ENCODE measurements around the gene CSTA.

The CSTA gene

GRCh38 chr3:122366379-122366749 lies 41.3 kb downstream of the CSTA start:
- in situ Hi-C loops (cut with MboI; ENCODE audit: low sequenced_read_pairs) = no loop called here

- in situ Hi-C loops (cut with MboI; ENCODE audit: low sequenced_read_pairs) = no loop called here
Observed at GRCh38 chr3:122374034-122374433, 49.0 kb downstream of the CSTA start.

GRCh38 chr3:122377975-122378374 lies 52.9 kb downstream of the CSTA start:
- in situ Hi-C loops (cut with MboI; ENCODE audit: low sequenced_read_pairs) = loop anchor here (25.0 kb wide), 1 partner anchor 309 kb away; the partner anchor contains the start of gene PARP14

DNA sequence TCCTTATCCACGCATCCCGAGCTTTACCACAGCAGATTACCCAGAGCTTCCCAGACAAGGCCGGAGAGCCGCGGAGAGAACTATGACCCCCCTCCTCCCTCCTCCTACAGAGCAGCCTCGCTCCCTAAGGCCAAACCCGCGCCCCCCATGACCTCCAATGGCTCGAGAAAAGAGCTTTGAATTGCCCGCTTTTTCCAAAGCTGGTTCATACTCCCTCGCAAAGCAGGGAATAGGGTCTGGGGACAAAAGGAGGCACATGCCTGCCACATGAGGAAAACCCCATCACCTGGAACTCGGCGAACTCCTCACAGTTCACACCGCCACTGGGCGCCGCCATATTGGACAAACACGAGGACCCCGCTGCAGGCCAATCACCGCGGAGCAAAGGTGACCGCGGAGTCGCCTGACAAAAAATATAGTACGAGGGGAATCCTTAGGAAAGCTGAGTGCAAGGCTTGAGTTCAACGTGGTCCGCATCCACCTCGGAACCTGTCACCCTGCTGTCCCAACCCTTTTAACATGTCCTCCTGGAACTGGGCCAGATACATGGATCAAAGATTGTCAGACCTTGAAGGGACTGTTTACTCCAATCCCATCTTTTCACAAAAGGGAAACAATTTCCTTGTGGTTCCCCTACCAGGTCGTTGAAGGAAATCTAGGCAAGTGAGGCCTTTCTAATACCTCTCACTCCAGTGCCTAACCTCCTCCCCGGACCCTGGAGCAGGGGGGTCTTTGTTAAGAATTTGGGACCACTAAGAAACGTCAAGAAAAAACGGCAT lies 58.0 kb downstream of the CSTA start, which contains the start of gene MIX23:
MIX23 (minus strand) TSS at position 344 of the 779 bp plus-strand sequence; CDS start at position 337, 7 bp downstream.
- in situ Hi-C loops (cut with MboI; ENCODE audit: low sequenced_read_pairs) = loop anchor here (25.0 kb wide), 1 partner anchor 304 kb away; the partner anchor contains the start of gene PARP14

DNA sequence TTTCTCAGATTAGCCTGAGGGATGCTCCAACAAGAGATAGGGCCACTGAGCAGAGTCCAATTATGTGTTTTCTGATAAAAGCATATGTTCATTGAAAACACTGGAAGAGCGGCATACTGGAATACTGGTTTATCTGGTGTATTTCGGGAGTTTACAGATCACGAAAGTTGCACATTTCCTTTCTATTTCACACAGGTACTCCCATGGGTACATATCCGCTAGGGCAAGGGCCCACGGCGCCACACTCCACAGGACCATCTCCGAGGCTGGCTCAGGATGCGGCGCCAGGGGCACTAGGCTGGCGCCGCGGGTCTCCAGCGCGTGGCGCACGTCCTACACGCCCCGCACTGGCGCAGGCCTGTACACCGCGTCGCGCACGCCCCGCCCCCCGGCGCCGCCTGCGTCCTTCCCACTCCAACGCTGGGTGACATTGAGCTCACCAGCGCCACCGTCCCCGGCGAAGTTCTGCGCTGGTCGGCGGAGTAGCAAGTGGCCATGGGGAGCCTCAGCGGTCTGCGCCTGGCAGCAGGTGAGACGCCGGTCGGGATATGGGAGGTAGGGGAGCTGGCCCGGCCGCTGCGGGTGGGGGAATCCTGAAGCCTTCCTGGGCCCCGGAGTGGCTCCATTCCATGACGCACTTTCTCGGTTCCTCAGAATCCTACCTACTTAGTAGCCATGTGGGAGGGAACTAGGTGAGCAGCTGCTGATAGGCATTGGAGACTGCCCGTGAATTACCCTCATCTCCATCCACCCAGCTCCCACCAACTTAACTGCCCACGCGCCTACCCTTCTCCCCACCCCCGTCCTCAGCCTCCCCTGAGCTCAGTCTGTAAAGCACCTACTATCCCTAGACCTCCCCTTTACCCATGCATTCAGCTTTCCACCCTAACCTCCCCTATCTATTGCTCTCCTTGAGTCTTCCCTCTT lies 59.0 kb downstream of the CSTA start, which contains the start of gene FAM162A:
FAM162A (plus strand) TSS at position 412 of the 927 bp plus-strand sequence; CDS start at position 496, 84 bp downstream.
- in situ Hi-C loops (cut with MboI; ENCODE audit: low sequenced_read_pairs) = loop anchor here (25.0 kb wide), 1 partner anchor 303 kb away; the partner anchor contains the start of gene PARP14

DNA sequence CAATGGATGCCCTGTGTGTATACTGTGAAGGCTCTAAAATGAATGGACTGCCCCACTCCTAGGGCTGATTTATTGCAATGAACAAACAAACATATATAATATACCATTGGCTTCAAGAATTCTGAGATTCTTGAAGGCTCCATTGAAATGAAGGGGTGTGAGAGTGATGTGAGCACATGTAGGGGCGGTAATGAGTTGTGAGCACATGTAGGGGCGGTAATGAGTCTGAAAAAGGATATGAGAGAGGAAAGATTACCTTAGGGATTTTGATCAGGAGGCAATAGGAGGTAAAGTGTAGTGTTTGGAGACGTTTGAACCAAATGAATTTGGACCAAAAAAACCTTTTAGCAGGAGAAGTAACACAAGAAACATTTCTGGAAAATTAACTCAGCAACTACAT lies 62.7 kb downstream of the CSTA start:
- in situ Hi-C loops (cut with MboI; ENCODE audit: low sequenced_read_pairs) = loop anchor here (25.0 kb wide), 1 partner anchor 300 kb away; the partner anchor contains the start of gene PARP14

DNA sequence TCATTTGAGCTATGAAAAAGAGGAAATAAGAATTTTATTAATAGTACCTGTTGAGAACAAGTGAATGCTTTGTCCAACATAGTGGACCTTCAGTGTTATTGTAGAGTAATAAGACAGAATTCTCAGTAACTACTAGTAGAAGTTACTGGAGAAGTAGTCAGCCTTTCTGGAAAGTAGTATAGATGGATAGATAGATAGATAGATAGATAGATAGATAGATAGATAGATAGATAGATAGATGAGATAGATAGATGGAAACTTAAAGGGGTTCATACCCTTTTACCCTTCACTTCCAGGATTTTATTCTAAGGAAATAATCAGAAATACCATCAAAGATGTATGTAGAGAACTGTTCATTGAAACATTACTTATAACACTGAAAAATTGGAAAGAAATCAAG lies 64.1 kb downstream of the CSTA start:
- in situ Hi-C loops (cut with MboI; ENCODE audit: low sequenced_read_pairs) = loop anchor here (25.0 kb wide), 1 partner anchor 298 kb away; the partner anchor contains the start of gene PARP14

GRCh38 chr3:122389892-122390291 lies 64.8 kb downstream of the CSTA start:
- in situ Hi-C loops (cut with MboI; ENCODE audit: low sequenced_read_pairs) = loop anchor here (25.0 kb wide), 1 partner anchor 297 kb away; the partner anchor contains the start of gene PARP14

DNA sequence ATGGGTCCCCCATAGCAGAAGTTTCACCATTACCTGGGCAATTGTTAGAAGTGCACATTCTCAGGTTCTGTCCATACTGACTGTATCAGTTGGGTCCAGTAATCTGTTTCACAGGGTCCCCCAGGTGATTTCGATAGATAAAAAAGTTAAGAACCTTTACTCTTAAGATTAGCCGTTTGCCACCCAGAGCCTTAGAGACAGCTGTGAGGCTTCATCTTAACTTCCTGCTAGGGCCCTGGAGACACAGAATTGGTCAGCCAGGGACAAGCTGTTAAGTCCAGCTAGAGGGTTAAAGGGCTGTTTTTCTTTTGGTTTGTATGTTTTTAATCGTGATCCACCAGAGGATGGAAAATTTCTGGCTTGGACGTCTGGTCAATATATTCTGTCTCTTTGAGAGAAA lies 65.6 kb downstream of the CSTA start:
- in situ Hi-C loops (cut with MboI; ENCODE audit: low sequenced_read_pairs) = loop anchor here (25.0 kb wide), 1 partner anchor 297 kb away; the partner anchor contains the start of gene PARP14

Measured in HL-60/S4 (cell line).